HCT116 (cell line): ENCODE results near the gene KCNE4. TPM values are rescaled to one million over a fixed set of nuclear protein-coding genes. Genes with fewer than 3 reads are reported as not detected.

Source experiments
- ATAC-seq: fragments of 200-7000 bp; cut with Tn5 transposase; 2 replicates; pipeline ENCODE4 v1.9.1; 2020; ENCODE audit warnings: mild to moderate bottlenecking, moderate library complexity
- BruUV-seq: library from RNA; stranded (reverse); fragments of 400-500 nt; replicated peaks from 2 replicates; lab custom pipeline; 2021; lab: Mats Ljungman, UMichigan
- CTCF ChIA-PET: fragments of 300-600 bp; sonication (Branson Sonifier 250); formaldehyde crosslinking; loops from one replicate; lab custom pipeline; 2021; ENCODE audit warnings: antibody characterized with exemption; lab: Charles Lee
- POLR2A ChIA-PET: fragments of 300-600, 350-600 bp; sonication (Branson Sonifier 250); formaldehyde crosslinking; loops from one replicate; lab custom pipeline; 2021; ENCODE audit warnings: antibody characterized with exemption; lab: Charles Lee
- RAD21 ChIA-PET, 2 experiments: fragments of 300-600 bp; sonication (Branson Sonifier 250); formaldehyde crosslinking; loops; one replicate each; lab custom pipeline; 2023; ENCODE audit warnings: low total read pairs in 2 of 2; ENCODE audit not compliant: uncharacterized antibody in 2 of 2, unreplicated experiment in 2 of 2, low non-redundant PET in 1 of 2; lab: Charles Lee
- DNase-seq: peaks from one replicate; pipeline ENCODE4 v3.0.0-alpha.2; 2010; ENCODE audit warnings: low read depth, low spot score
- H2AFZ ChIP-seq: fragments of 200-600 bp; shearing (Covaris generic), sonication (generic); 2 replicates; pipeline ENCODE4 v1.6.1; 2017; ENCODE audit warnings: low read depth, mixed run types, mixed read lengths, antibody characterized with exemption, low read length; ENCODE audit not compliant: poor library complexity, severe bottlenecking
- H3K27ac ChIP-seq: 2 replicates; pipeline ENCODE4 v1.5.1; 2012; ENCODE audit warnings: low read depth, low read length
- H3K27me3 ChIP-seq: fragments of 200-600 bp; sonication (generic); 2 replicates; pipeline ENCODE4 v1.6.1; 2016; ENCODE audit warnings: mixed run types, low read length, mixed read lengths; ENCODE audit not compliant: insufficient read depth
- H3K36me3 ChIP-seq, 2 experiments: fragments of 200-500 bp in 1 of 2; fragments of 200-600 bp in 1 of 2; sonication (Bioruptor generic) in 1 of 2; sonication (generic) in 1 of 2; 2 replicates each; pipeline versions ENCODE4 v1.5.1 to v1.6.1; 2014 to 2016; ENCODE audit warnings: low read length in 2 of 2, inconsistent platforms in 1 of 2, mixed read lengths in 1 of 2, mixed run types in 1 of 2; ENCODE audit not compliant: insufficient read depth in 2 of 2, control insufficient read depth in 1 of 2
- H3K4me1 ChIP-seq, 2 experiments: fragments of 200-600 bp in 1 of 2; sonication (generic) in 1 of 2; 2 replicates each; pipeline versions ENCODE4 v1.5.1 to v1.6.1; 2012 to 2017; ENCODE audit warnings: low read length in 2 of 2, inconsistent platforms in 1 of 2, mild to moderate bottlenecking in 1 of 2, mixed read lengths in 1 of 2, mixed run types in 1 of 2, moderate library complexity in 1 of 2; ENCODE audit not compliant: insufficient read depth in 2 of 2, control insufficient read depth in 1 of 2
- H3K4me2 ChIP-seq: fragments of 200-600 bp; sonication (generic); 2 replicates; pipeline ENCODE4 v1.6.1; 2017; ENCODE audit warnings: mixed run types, low read length, mixed read lengths
- H3K4me3 ChIP-seq, 2 experiments: fragments of 200-600 bp in 1 of 2; sonication (generic) in 1 of 2; replicated peaks in 1 of 2; 2 replicates each; pipeline ENCODE4 v1.5.1; 2011 to 2016; ENCODE audit warnings: low read length in 2 of 2, control low read depth in 1 of 2, low read depth in 1 of 2, mild to moderate bottlenecking in 1 of 2, mixed read lengths in 1 of 2, mixed run types in 1 of 2
- H3K79me2 ChIP-seq: fragments of 200-600 bp; sonication (generic); 2 replicates; pipeline ENCODE4 v1.6.1; 2017; ENCODE audit warnings: mild to moderate bottlenecking, mixed run types, low read length, moderate library complexity, mixed read lengths; ENCODE audit not compliant: insufficient read depth
- H3K9ac ChIP-seq: fragments of 200-600 bp; sonication (generic); 2 replicates; pipeline ENCODE4 v1.6.1; 2016; ENCODE audit warnings: low read length, mixed read lengths
- H3K9me2 ChIP-seq: fragments of 200-600 bp; sonication (generic), shearing (Covaris generic); 2 replicates; pipeline ENCODE4 v1.6.1; 2017; ENCODE audit warnings: mixed run types, mild to moderate bottlenecking, moderate library complexity; ENCODE audit not compliant: insufficient read depth
- H3K9me3 ChIP-seq, 2 experiments: fragments of 200-500 bp in 1 of 2; fragments of 200-600 bp in 1 of 2; sonication (Bioruptor generic) in 1 of 2; sonication (generic) in 1 of 2; 2 replicates each; pipeline ENCODE4 v1.6.1; 2014 to 2017; ENCODE audit warnings: low read length in 2 of 2, mixed read lengths in 2 of 2, inconsistent platforms in 1 of 2, low read depth in 1 of 2, mild to moderate bottlenecking in 1 of 2, mixed run types in 1 of 2, moderate library complexity in 1 of 2; ENCODE audit not compliant: control insufficient read depth in 1 of 2, insufficient read depth in 1 of 2
- H4K20me1 ChIP-seq: fragments of 200-600 bp; sonication (generic), shearing (Covaris generic); 2 replicates; pipeline ENCODE4 v1.6.1; 2017; ENCODE audit warnings: mixed run types, mild to moderate bottlenecking, moderate library complexity; ENCODE audit not compliant: insufficient read depth
- CBX3 ChIP-seq: IDR thresholded peaks from 2 replicates; pipeline ENCODE4 v1.6.1; 2012; ENCODE audit warnings: low read depth
- CEBPB ChIP-seq: IDR thresholded peaks from 2 replicates; pipeline ENCODE4 v1.6.1; 2012; ENCODE audit warnings: low read depth
- EGR1 ChIP-seq: IDR thresholded peaks from 2 replicates; pipeline ENCODE4 v1.6.1; 2012; ENCODE audit warnings: low read depth
- ELF1 ChIP-seq: IDR thresholded peaks from 2 replicates; pipeline ENCODE4 v1.6.1; 2012; ENCODE audit warnings: low read depth, borderline replicate concordance
- EZH2 ChIP-seq: fragments of 200-600 bp; sonication (generic); IDR thresholded peaks from 2 replicates; pipeline ENCODE4 v1.6.1; 2017; ENCODE audit warnings: antibody characterized with exemption, mixed run types
- EZH2phosphoT487 ChIP-seq: fragments of 200-600 bp; IDR thresholded peaks from 2 replicates; pipeline ENCODE4 v1.6.1; 2018; ENCODE audit warnings: antibody characterized with exemption, borderline replicate concordance
- FOSL1 ChIP-seq: IDR thresholded peaks from 2 replicates; pipeline ENCODE4 v1.6.1; 2012; ENCODE audit warnings: low read depth
- MAX ChIP-seq: IDR thresholded peaks from 2 replicates; pipeline ENCODE4 v1.6.1; 2012
- POLR2A ChIP-seq: IDR thresholded peaks from 2 replicates; pipeline ENCODE4 v1.7.0; 2011; ENCODE audit warnings: borderline replicate concordance; ENCODE audit not compliant: insufficient read depth, insufficient read length; ENCODE audit errors: extremely low read depth
- POLR2AphosphoS5 ChIP-seq: IDR thresholded peaks from 2 replicates; pipeline ENCODE4 v1.6.1; 2011; ENCODE audit warnings: mild to moderate bottlenecking, low read depth, low read length, moderate library complexity
- RAD21 ChIP-seq: IDR thresholded peaks from 2 replicates; pipeline ENCODE4 v1.6.1; 2012; ENCODE audit warnings: low read depth, mild to moderate bottlenecking
- SIN3A ChIP-seq: IDR thresholded peaks from 2 replicates; pipeline ENCODE4 v1.6.1; 2012; ENCODE audit warnings: low read depth
- SP1 ChIP-seq: IDR thresholded peaks from 2 replicates; pipeline ENCODE4 v1.6.1; 2012; ENCODE audit warnings: low read depth
- SRF ChIP-seq: IDR thresholded peaks from 2 replicates; pipeline ENCODE4 v1.6.1; 2012; ENCODE audit warnings: low read depth
- YY1 ChIP-seq: IDR thresholded peaks from 2 replicates; pipeline ENCODE4 v1.6.1; 2011; ENCODE audit warnings: low read length, low read depth, moderate library complexity, mild to moderate bottlenecking; ENCODE audit not compliant: insufficient replicate concordance; ENCODE audit errors: extremely low read depth
- ZBTB33 ChIP-seq: IDR thresholded peaks from 2 replicates; pipeline ENCODE4 v1.6.1; 2011; ENCODE audit warnings: mild to moderate bottlenecking, low read length, moderate library complexity; ENCODE audit not compliant: insufficient replicate concordance; ENCODE audit errors: extremely low read depth
- ZFX ChIP-seq: fragments of 450-650 bp; IDR thresholded peaks from 2 replicates; pipeline ENCODE4 v1.6.1; 2017
- ZNF274 ChIP-seq: fragments of 200-500 bp; sonication (Bioruptor generic); IDR thresholded peaks from 2 replicates; pipeline ENCODE4 v1.6.1; 2014; ENCODE audit warnings: mild to moderate bottlenecking, low read depth, low read length, inconsistent platforms
- intact Hi-C: fragments of 100-400 bp; cut with micrococcal nuclease; formaldehyde crosslinking; loops from 2 replicates; pipeline ENCODE4 v1.10.0; 2022
- total RNA-seq: library from RNA; stranded (reverse); gene quantifications from one replicate; pipeline ENCODE4 v1.2.1, GENCODE V29; 2021; ENCODE audit not compliant: unreplicated experiment

KCNE4 gene
- total RNA-seq, 1 experiment from 2014 or later: not detected

- Histone ChIP-seq H3K27me3 (no peaks in the 10 kb centered on the region), H3K9me3 (no peaks in the 10 kb centered on the region), H3K4me3 (no peak overlapping the region), H3K27ac (no peak overlapping the region)
- CTCF ChIA-PET: no interaction called here
- no peak for TF ChIP-seq CBX3
- TF ChIP-seq ZNF274: no peak
- TF ChIP-seq POLR2A: no peak
- no peak for TF ChIP-seq ZFX
- no peak for TF ChIP-seq RAD21
- no peak for TF ChIP-seq SIN3A
- TF ChIP-seq ZBTB33: no peak
- no peak for TF ChIP-seq FOSL1
- no peak for TF ChIP-seq SP1
- TF ChIP-seq YY1: no peak
- TF ChIP-seq CEBPB: no peak
- TF ChIP-seq EZH2: no peak
- no peak for TF ChIP-seq SRF
- no peak for TF ChIP-seq POLR2AphosphoS5
- TF ChIP-seq EGR1: no peak
- no peak for TF ChIP-seq ELF1
- no peak for TF ChIP-seq MAX
- TF ChIP-seq EZH2phosphoT487: no peak
- TF ChIP-seq, all 23 proteins: peak for 0
- H3K9me2 ChIP-seq: no peaks in the 10 kb centered on the region
- intact Hi-C loops: no loop called here
- no peaks in the 10 kb centered on the region for H3K79me2 ChIP-seq
- no peaks in the 10 kb centered on the region for H3K36me3 ChIP-seq
- no peaks in the 10 kb centered on the region for H3K4me1 ChIP-seq
- H3K9ac ChIP-seq: no peak overlapping the region
- ATAC-seq (no peak), DNase-seq (no peak)
- H3K4me2 ChIP-seq: no peak overlapping the region
- H4K20me1 ChIP-seq: no peaks in the 10 kb centered on the region
- no TSS peak for BruUV-seq
- no peak overlapping the region for H2AFZ ChIP-seq
- POLR2A ChIA-PET: no interaction called here
- RAD21 ChIA-PET: no interaction called here
Measured at GRCh38 chr2:223092667-223093066, 40.7 kb downstream of the KCNE4 start.
